ENCODE data around the gene CLDN20.

GRCh38 chr6:155297669-155298068 lies 33.9 kb downstream of the CLDN20 start:
- TF ChIP-seq, protein P1, sequence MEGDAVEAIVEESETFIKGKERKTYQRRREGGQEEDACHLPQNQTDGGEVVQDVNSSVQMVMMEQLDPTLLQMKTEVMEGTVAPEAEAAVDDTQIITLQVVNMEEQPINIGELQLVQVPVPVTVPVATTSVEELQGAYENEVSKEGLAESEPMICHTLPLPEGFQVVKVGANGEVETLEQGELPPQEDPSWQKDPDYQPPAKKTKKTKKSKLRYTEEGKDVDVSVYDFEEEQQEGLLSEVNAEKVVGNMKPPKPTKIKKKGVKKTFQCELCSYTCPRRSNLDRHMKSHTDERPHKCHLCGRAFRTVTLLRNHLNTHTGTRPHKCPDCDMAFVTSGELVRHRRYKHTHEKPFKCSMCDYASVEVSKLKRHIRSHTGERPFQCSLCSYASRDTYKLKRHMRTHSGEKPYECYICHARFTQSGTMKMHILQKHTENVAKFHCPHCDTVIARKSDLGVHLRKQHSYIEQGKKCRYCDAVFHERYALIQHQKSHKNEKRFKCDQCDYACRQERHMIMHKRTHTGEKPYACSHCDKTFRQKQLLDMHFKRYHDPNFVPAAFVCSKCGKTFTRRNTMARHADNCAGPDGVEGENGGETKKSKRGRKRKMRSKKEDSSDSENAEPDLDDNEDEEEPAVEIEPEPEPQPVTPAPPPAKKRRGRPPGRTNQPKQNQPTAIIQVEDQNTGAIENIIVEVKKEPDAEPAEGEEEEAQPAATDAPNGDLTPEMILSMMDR (IDR thresholded peaks at IDR 0.05), result no peak
- TF ChIP-seq POLR2AphosphoS5 (IDR thresholded peaks at IDR 0.05; ENCODE audit: low read depth, low read length) (no peak), TCF7L2 (IDR thresholded peaks at IDR 0.05; ENCODE audit: low read depth, low read length) (no peak), SIN3A (IDR thresholded peaks at IDR 0.05; ENCODE audit: borderline replicate concordance, insufficient read depth, low read depth, low read length) (no peak)
- TF ChIP-seq, protein P2, sequence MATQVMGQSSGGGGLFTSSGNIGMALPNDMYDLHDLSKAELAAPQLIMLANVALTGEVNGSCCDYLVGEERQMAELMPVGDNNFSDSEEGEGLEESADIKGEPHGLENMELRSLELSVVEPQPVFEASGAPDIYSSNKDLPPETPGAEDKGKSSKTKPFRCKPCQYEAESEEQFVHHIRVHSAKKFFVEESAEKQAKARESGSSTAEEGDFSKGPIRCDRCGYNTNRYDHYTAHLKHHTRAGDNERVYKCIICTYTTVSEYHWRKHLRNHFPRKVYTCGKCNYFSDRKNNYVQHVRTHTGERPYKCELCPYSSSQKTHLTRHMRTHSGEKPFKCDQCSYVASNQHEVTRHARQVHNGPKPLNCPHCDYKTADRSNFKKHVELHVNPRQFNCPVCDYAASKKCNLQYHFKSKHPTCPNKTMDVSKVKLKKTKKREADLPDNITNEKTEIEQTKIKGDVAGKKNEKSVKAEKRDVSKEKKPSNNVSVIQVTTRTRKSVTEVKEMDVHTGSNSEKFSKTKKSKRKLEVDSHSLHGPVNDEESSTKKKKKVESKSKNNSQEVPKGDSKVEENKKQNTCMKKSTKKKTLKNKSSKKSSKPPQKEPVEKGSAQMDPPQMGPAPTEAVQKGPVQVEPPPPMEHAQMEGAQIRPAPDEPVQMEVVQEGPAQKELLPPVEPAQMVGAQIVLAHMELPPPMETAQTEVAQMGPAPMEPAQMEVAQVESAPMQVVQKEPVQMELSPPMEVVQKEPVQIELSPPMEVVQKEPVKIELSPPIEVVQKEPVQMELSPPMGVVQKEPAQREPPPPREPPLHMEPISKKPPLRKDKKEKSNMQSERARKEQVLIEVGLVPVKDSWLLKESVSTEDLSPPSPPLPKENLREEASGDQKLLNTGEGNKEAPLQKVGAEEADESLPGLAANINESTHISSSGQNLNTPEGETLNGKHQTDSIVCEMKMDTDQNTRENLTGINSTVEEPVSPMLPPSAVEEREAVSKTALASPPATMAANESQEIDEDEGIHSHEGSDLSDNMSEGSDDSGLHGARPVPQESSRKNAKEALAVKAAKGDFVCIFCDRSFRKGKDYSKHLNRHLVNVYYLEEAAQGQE (IDR thresholded peaks at IDR 0.05; ENCODE audit: insufficient read depth in 1 of 2, low read depth in 2 of 2, low read length in 1 of 2), result no peak

Measured in Panc1 (cell line).